ENCODE results near the gene ALKBH5.
A peak's percentile ranks its signal among the peaks of the same experiment; 100 is the strongest.

ALKBH5 gene

DNA sequence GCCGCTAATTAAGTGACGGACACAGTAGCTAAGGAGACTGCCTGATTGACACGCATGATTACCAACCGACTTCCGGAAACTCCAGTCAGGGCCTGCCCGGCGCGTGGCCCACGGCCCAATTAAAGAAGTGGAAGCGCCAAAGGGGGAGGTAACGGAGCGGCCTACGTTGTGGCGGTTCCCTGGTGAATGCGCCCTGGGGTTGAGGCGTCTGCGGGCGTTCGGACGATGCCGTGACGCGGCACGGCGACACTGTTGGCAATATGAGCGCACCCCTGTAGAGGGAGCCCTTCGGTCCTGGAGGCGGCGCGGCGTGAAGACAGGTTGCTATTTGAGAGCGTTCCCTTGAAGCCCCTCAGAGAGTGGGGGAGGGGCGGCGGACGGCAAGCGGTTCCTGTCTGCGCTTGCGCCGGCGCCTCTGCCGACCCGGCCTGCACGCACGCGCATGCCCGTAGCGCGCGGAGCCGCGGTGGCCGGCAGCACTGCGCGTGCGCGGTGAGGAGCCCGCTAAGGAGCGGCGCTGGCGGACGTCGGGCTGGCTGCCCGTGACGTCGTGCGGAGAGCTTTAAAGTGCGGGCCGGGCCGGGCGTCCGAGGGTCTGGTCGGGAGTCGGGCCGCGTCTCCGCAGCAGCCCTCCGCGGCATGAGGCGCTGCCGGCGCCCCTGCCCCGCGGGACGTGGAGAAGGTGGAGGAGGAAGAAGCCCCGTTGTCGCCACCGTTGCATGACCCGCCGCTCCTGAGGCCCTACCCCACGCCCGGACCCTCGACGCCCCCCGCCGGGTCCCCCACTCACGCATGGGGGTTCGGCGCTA is at the start of gene ALKBH5:
Gene ALKBH5 (plus strand): TSS at position 495 of the 809 bp plus-strand sequence. CDS start 416 bp downstream, outside the sequence.
- DNase-seq = peak; percentile 99

DNA sequence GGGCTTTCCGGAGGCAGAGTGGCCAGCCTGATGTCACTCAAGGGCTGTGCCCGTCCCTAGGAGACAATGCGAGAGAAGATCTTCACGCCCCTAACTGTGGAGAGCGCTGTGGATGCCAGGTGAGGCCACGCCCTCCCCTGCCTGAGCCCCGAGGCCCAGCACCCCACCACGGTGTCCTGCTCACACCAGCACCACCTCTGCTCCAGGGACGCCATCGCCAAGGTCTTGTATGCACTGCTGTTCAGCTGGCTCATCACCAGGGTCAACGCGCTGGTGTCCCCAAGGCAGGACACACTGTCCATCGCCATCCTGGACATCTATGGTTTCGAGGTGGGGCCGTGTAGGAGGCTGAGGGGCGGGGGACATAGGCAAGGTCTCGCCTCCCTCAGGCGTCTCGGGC is 47.3 kb upstream of the ALKBH5 start:
- DNase-seq = no peak

- no peak for DNase-seq
Observed at GRCh38 chr17:18138065-18138749, 45.4 kb upstream of the ALKBH5 start.

GRCh38 chr17:18139092-18139491 is 44.5 kb upstream of the ALKBH5 start:
- no peak for DNase-seq

GRCh38 chr17:18139498-18139897 is 44.1 kb upstream of the ALKBH5 start:
- no peak for DNase-seq

DNA sequence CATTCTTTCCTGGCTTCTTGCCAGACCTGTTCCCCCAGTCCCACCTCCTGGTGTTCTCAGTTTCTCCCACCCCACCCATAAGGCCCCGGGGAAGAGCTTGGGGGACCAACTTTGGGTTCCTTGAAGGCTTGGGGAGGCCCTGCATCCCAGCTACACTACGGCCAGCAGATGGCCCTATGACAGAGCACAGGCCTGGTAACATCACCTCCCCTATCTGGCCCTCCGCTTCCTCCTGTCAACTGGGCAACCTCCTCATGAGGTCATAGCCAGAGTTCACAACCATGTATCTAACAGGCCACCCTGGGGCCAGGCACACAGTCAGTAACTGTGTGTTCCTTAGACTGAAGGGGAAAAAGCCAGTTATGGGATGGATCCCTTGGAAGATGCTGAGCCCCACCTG is 43.7 kb upstream of the ALKBH5 start:
- no peak for DNase-seq

- no peak for DNase-seq
Observed at GRCh38 chr17:18140648-18141047, 43.0 kb upstream of the ALKBH5 start.

DNA sequence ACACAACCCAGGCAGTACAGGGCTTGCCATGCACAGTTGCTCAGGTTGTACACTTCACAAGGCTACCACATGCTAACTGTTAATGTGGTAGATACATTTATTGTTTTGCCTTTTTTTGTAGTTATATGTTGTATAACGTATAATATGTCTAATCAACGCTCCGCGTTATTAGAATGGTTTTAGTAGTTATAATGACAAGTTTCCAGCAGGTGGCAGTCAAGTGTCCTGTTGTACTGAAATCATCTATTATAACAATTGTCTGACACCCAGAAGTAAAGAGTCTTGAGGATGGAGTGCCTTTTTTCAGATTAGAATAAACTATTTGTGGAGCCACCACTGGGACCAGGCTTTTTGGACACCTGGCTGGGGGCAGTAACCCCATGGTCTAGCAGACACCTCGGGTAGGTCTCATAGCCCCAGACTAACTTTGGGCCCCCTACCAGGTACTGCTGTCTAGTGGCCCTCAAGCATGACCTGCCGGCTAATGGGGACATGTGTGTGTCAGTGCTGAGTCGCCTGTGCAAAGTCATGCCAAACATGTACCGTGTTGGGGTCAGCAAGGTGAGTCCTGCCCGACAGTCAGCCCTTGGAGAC is 42.3 kb upstream of the ALKBH5 start:
- DNase-seq = no peak

GRCh38 chr17:18142417-18142816 is 41.2 kb upstream of the ALKBH5 start:
- DNase-seq = no peak

DNA sequence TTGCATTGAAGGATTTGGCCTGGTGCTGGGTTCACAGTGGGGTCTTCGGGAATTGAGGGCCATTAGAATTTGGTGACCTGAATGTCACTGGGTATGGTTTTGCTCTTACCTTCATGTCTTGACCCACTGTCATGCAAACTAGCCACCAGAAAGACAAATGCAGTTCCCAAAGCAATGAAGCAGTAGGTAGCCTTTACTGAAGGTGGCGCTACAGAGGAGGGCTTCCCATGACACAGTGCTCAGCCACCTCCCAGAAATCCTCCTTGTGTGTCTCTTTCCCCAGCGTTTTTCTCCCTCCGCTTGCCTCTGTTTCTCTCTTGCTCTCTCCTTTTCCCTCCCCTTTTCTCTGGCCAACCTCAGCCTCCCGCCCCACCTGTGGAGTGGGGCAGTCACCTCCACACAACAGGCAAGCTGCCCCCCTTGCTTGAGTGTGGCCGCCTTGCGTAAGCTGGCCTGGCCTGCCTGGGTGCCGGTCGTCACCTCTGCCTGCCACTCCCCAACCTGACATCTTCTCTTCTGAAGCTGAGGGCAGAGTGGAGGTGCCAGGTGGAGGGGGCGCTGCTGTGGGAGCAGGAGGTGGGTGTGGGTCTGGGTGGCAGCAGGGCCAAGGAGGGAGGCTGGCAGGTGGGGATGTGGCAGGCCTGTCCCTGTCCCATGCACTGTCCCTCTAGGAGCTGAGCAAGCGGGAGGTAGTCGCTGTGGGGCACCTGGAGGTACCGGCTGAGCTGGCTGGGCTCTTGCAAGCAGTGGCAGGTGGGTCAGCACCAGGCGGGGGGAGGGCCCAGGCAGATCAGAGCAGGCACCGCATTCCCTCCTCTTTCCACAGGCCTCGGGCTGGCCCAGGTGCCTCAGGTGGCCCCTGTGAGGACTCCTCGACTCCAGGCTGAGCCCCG is 40.3 kb upstream of the ALKBH5 start:
- no peak for DNase-seq

DNA sequence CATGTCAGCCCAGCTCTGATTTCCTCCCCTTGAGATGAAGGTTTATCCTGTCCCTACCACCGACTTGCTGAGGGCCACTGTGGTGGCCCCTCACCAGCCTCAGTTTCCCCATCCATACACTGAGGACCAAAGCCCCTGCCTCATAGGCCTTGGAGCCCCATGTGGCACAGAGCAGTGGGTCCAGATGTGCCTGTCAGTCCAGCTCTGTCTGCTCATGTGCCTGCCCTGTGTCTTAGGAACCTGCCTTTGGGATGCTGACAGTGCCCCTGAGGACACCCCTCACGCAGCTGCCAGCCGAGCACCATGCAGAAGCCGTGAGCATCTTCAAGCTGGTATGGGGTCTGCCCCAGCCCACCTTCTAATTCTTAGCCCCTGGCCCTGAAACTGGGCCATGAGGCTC is 39.4 kb upstream of the ALKBH5 start:
- no peak for DNase-seq

GRCh38 chr17:18144855-18145254 is 38.8 kb upstream of the ALKBH5 start:
- DNase-seq = no peak

GRCh38 chr17:18145811-18146210 is 37.8 kb upstream of the ALKBH5 start:
- no peak for DNase-seq

DNA sequence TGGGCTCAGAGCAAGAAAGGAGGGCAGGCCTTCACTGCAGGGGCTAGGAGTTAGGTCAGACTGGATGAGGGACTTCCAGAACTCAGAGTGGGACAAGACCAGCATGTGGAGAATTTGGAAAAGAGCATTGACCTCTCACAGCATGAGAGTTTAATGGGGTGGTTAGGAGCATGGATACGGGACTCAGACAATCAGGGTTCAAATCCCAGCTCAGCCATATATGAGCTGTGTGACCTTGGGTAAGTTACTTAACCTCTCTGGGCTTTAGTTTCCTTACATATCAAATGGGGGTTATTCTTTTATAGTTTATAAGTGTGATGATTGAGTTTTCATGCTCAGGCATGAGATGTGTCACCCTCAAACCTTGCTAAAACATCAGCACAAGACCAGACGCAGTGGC is 37.4 kb upstream of the ALKBH5 start:
- no peak for DNase-seq

- no peak for DNase-seq
Observed at GRCh38 chr17:18146980-18147379, 36.6 kb upstream of the ALKBH5 start.

- DNase-seq = no peak
Observed at GRCh38 chr17:18148586-18148985, 35.0 kb upstream of the ALKBH5 start.

GRCh38 chr17:18151290-18151689 is 32.3 kb upstream of the ALKBH5 start:
- no peak for DNase-seq

DNA sequence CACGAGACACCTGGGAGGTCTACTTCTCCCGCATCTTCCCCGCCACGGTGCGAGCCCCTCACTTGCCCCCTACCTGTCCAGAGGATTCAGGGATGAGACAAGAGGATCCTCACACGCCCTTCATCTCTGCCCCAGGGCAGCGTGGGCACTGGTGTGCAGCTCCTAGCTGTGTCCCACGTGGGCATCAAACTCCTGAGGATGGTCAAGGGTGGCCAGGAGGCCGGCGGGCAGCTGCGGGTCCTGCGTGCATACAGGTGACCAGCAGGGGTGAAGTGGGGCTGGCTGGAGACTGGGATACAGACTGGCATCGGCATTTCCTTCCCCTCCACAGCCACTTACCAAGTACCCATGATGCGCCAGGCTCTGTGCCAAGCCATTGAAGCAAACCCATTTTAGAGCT is 28.4 kb upstream of the ALKBH5 start:
- DNase-seq = no peak

DNA sequence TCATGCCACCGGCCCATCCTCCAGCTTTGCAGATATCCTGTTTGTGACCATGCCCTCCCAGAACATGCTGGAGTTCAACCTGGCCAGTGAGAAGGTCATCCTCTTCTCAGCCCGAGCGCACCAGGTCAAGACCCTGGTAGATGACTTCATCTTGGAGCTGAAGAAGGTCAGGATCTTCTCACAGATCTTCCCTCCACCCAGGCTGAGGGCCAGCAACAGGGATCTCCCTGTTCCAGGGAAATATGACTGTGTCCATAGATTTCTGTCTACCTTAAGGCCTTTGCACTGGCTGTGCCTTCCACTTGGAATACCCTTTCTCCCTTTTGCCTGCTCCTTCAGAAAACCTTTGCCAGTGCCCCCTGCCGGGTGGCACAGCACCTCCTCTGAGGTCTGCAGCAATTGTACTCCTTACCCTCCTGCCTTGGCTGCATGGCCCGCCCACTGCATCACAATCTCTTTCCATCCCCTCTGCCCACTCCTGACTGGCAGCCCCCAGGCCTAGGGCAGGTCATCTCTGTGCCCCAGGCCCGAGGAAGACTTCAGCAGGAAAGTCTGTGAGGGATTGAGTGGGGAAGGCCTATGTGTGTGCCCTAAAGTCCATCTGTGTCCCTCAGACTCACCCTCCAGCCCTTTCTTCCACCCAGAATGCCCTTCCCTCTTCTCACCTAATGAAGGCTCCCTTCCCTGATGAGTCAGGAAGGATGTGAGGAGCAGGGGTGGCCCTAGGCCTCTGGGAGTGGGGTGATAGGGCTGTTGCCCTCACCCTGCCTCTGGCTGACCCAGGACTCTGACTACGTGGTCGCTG is 27.3 kb upstream of the ALKBH5 start:
- no peak for DNase-seq

DNA sequence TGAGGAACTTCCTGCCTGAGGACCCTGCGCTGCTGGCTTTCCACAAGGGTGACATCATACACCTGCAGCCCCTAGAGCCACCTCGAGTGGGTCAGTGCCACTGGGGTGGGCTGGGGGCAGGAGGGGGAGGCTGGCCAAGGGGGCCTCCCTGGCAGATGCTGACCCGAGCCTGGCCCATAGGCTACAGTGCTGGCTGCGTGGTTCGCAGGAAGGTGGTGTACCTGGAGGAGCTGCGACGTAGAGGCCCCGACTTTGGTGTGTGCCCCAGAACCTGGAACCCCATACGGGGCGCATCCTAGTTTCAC is 26.7 kb upstream of the ALKBH5 start:
- DNase-seq = peak; percentile 20

DNA sequence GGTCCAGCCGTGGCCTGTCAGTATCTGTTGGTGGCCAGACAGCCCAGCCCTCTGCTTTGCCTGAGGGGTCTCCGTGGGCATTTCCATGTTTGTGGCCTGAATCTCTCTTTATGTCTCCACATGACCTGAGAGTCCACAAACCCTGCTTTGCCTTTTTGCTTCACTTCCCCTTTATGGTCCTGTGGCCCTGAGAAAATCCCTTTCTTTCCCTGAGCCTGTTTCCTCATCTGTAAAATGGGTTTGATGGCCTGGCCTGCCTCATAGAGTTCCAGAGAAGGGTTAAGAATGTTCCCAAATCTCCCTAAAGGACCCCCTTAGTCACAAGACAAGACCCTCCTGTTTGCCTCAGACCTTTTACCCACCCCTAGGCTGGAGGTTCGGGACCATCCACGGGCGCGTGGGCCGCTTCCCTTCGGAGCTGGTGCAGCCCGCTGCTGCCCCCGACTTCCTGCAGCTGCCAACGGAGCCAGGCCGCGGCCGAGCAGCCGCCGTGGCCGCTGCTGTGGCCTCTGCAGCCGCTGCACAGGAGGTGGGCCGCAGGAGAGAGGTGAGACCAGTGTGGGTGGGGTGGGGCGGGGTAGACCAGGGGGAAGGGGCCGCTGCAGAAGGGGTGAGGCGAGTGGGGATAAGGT is 26.2 kb upstream of the ALKBH5 start:
- peak; percentile 19 for DNase-seq

Measured in right hindlimb (tissue), 1 donor.